GM21423 (cell line): Measurements from ENCODE around the gene TTC28.
"Not testable (repeated sequence)": the region's sequence is repeated elsewhere in the genome, so short reads cannot be mapped to it uniquely, and the experiment has no call there.

ENCODE experiments used
- ATAC-seq: cut with Tn5 transposase; IDR thresholded peaks from one replicate; pipeline ENCODE4 v1.9.1; 2021; ENCODE audit warnings: mild to moderate bottlenecking, moderate library complexity; ENCODE audit not compliant: unreplicated experiment

Gene TTC28

GRCh38 chr22:28366856-28367255 lies 312.8 kb downstream of the TTC28 start:
- ATAC-seq: no peak

- no peak for ATAC-seq
Observed at GRCh38 chr22:28365371-28365770, 314.3 kb downstream of the TTC28 start.

GRCh38 chr22:28364105-28364504 lies 315.5 kb downstream of the TTC28 start:
- not testable (repeated sequence) for ATAC-seq

GRCh38 chr22:28360939-28361338 lies 318.7 kb downstream of the TTC28 start:
- no peak for ATAC-seq

- no peak for ATAC-seq
Observed at GRCh38 chr22:28358312-28358711, 321.3 kb downstream of the TTC28 start.

GRCh38 chr22:28357193-28357592 lies 322.4 kb downstream of the TTC28 start:
- ATAC-seq: no peak

- no peak for ATAC-seq
Observed at GRCh38 chr22:28351476-28351875, 328.2 kb downstream of the TTC28 start.

GRCh38 chr22:28348613-28349609 lies 330.7 kb downstream of the TTC28 start:
- ATAC-seq: no peak

GRCh38 chr22:28346308-28346707 lies 333.3 kb downstream of the TTC28 start:
- no peak for ATAC-seq

- no peak for ATAC-seq
Observed at GRCh38 chr22:28344918-28345703, 334.5 kb downstream of the TTC28 start.

- ATAC-seq: no peak
Observed at GRCh38 chr22:28341001-28341400, 338.6 kb downstream of the TTC28 start.

GRCh38 chr22:28333088-28333487 lies 346.6 kb downstream of the TTC28 start:
- no peak for ATAC-seq

- ATAC-seq: no peak
Observed at GRCh38 chr22:28332410-28332809, 347.2 kb downstream of the TTC28 start.

- ATAC-seq: no peak
Observed at GRCh38 chr22:28331695-28332094, 347.9 kb downstream of the TTC28 start.

- ATAC-seq: no peak
Observed at GRCh38 chr22:28329186-28330073, 350.2 kb downstream of the TTC28 start.

GRCh38 chr22:28328756-28329155 lies 350.9 kb downstream of the TTC28 start:
- no peak for ATAC-seq

- ATAC-seq: no peak
Observed at GRCh38 chr22:28316014-28316413, 363.6 kb downstream of the TTC28 start.

GRCh38 chr22:28314959-28315358 lies 364.7 kb downstream of the TTC28 start:
- ATAC-seq: no peak

GRCh38 chr22:28310299-28310698 lies 369.3 kb downstream of the TTC28 start:
- ATAC-seq: no peak

GRCh38 chr22:28299753-28300152 lies 379.9 kb downstream of the TTC28 start:
- no peak for ATAC-seq

GRCh38 chr22:28299309-28299708 lies 380.3 kb downstream of the TTC28 start:
- ATAC-seq: no peak
